Endothelial cell of umbilical vein (primary cell): Measurements from ENCODE around the gene EGFL7. TPM values are rescaled to one million over a fixed set of nuclear protein-coding genes. Genes with fewer than 3 reads are reported as not detected.

Source experiments
- BruUV-seq: library from RNA; stranded (reverse); fragments of 400-500 nt; replicated peaks from 2 replicates; lab custom pipeline; 2021; lab: Mats Ljungman, UMichigan
- CTCF ChIA-PET: fragments of 300-600, 350-600 bp; sonication (Branson Sonifier 250); formaldehyde crosslinking; loops from one replicate; lab custom pipeline; 2021; ENCODE audit warnings: antibody characterized with exemption, inconsistent platforms; lab: Charles Lee
- POLR2A ChIA-PET: fragments of 300-600, 350-600 bp; sonication (Branson Sonifier 250); formaldehyde crosslinking; loops from one replicate; lab custom pipeline; 2021; ENCODE audit warnings: antibody characterized with exemption, inconsistent platforms; lab: Charles Lee
- DNase-seq: peaks from one replicate; pipeline ENCODE4 v3.0.0-alpha.2; 2011; ENCODE audit warnings: low read depth, low spot score
- FAIRE-seq: peaks from 2 replicates; lab custom pipeline; 2011; peaks lifted over from hg19 to GRCh38; lab: Jason Lieb, UNC
- H2AFZ ChIP-seq: 2 replicates; pipeline ENCODE4 v1.6.0; 2012; ENCODE audit warnings: low read depth, low read length, control low read depth, inconsistent platforms
- H3K27ac ChIP-seq: 2 replicates; pipeline ENCODE4 v1.5.1; 2011; ENCODE audit warnings: low read depth, mild to moderate bottlenecking, control low read depth, low read length, moderate library complexity; ENCODE audit not compliant: insufficient read depth
- H3K27me3 ChIP-seq, 2 experiments: 2 replicates each; pipeline versions ENCODE4 v1.6.0 to v1.6.1; 2011; ENCODE audit warnings: low read length in 2 of 2, mixed read lengths in 1 of 2; ENCODE audit not compliant: control insufficient read depth in 2 of 2, insufficient read depth in 2 of 2
- H3K36me3 ChIP-seq, 2 experiments: 2 replicates in 1 of 2; 3 replicates in 1 of 2; pipeline ENCODE4 v1.5.1; 2011; ENCODE audit warnings: low read length in 2 of 2, mild to moderate bottlenecking in 1 of 2, moderate library complexity in 1 of 2; ENCODE audit not compliant: control insufficient read depth in 2 of 2, insufficient read depth in 2 of 2; ENCODE audit errors: extremely low read depth in 1 of 2
- H3K4me1 ChIP-seq: 3 replicates; pipeline ENCODE4 v1.5.1; 2011; ENCODE audit warnings: mild to moderate bottlenecking, low read length; ENCODE audit not compliant: control insufficient read depth, insufficient read depth; ENCODE audit errors: extremely low read depth
- H3K4me2 ChIP-seq: 2 replicates; pipeline ENCODE4 v1.6.1; 2011; ENCODE audit warnings: low read length, control low read depth, mixed read lengths; ENCODE audit not compliant: insufficient read depth
- H3K4me3 ChIP-seq, 3 experiments: fragments of 200-600 bp in 1 of 3; sonication (generic), shearing (Covaris generic) in 1 of 3; replicated peaks in 1 of 3; 2 replicates each; pipeline ENCODE4 v1.5.1; 2011 to 2016; ENCODE audit warnings: control low read depth in 3 of 3, low read length in 3 of 3, mild to moderate bottlenecking in 2 of 3, inconsistent platforms in 1 of 3, low read depth in 1 of 3, moderate library complexity in 1 of 3; ENCODE audit not compliant: insufficient read depth in 1 of 3
- H3K79me2 ChIP-seq: 2 replicates; pipeline ENCODE4 v1.6.0; 2012; ENCODE audit warnings: low read length, inconsistent platforms; ENCODE audit not compliant: control insufficient read depth, insufficient read depth
- H3K9ac ChIP-seq: replicated peaks from 2 replicates; pipeline ENCODE3; 2011; ENCODE audit warnings: low read length, control low read depth; ENCODE audit not compliant: insufficient read depth; ENCODE audit errors: extremely low read depth
- H3K9me1 ChIP-seq: replicated peaks from 3 replicates; pipeline ENCODE4 v1.6.0; 2011; ENCODE audit warnings: mild to moderate bottlenecking, low read length; ENCODE audit not compliant: control insufficient read depth, insufficient read depth; ENCODE audit errors: extremely low read depth
- H3K9me3 ChIP-seq: replicated peaks from 2 replicates; pipeline ENCODE4 v1.5.1; 2012; ENCODE audit warnings: low read length, inconsistent platforms; ENCODE audit not compliant: control insufficient read depth, insufficient read depth
- H4K20me1 ChIP-seq: replicated peaks from 2 replicates; pipeline ENCODE3; 2011; ENCODE audit warnings: mild to moderate bottlenecking, low read length; ENCODE audit not compliant: control insufficient read depth, insufficient read depth; ENCODE audit errors: extremely low read depth
- EZH2 ChIP-seq: IDR thresholded peaks from 2 replicates; pipeline ENCODE4 v1.6.1; 2012; ENCODE audit warnings: borderline replicate concordance, low read depth, mild to moderate bottlenecking, moderate library complexity, low read length, inconsistent platforms; ENCODE audit not compliant: severe bottlenecking
- FOS ChIP-seq: IDR thresholded peaks from 2 replicates; pipeline ENCODE4 v1.6.1; 2011; ENCODE audit warnings: mild to moderate bottlenecking, low read length, moderate library complexity, borderline replicate concordance; ENCODE audit not compliant: insufficient read depth
- GATA2 ChIP-seq: IDR thresholded peaks from 2 replicates; pipeline ENCODE4 v1.7.0; 2011; ENCODE audit warnings: low read depth, mild to moderate bottlenecking, moderate library complexity, mixed read lengths, low read length; ENCODE audit not compliant: insufficient read length, insufficient read depth
- JUN ChIP-seq: IDR thresholded peaks from 2 replicates; pipeline ENCODE4 v1.6.1; 2011; ENCODE audit warnings: borderline replicate concordance, low read depth; ENCODE audit not compliant: insufficient read length, insufficient read depth
- MYC ChIP-seq: IDR thresholded peaks from one replicate; pipeline ENCODE4 v1.6.1; 2011; ENCODE audit warnings: mild to moderate bottlenecking, low read depth, low read length
- POLR2A ChIP-seq: IDR thresholded peaks from 2 replicates; pipeline ENCODE4 v1.6.1; 2012; ENCODE audit warnings: low read depth, mild to moderate bottlenecking, control low read depth, low read length
- POLR2AphosphoS5 ChIP-seq: IDR thresholded peaks from 2 replicates; pipeline ENCODE4 v1.6.1; 2012; ENCODE audit warnings: low read depth, mild to moderate bottlenecking, control low read depth, low read length, moderate library complexity; ENCODE audit not compliant: insufficient read depth
- dilution Hi-C: fragments of 300-500 bp; cut with MboI; formaldehyde crosslinking; loops from one replicate; pipeline ENCODE4 v1.15.0; 2019; ENCODE audit warnings: low sequenced_read_pairs; ENCODE audit not compliant: extremely low pct_ligation_motif_present
- intact Hi-C: fragments of 100-400 bp; cut with micrococcal nuclease; formaldehyde crosslinking; loops from one replicate; pipeline ENCODE4 v1.10.0; 2022
- polyA plus RNA-seq, 4 experiments: library from polyadenylated mRNA; depleted of rRNA in 3 of 4; stranded (reverse) in 3 of 4; unstranded in 1 of 4; fragments of >200 nt; gene quantifications; 2 replicates each; pipeline versions ENCODE4 v1.2.1 to v1.2.3, GENCODE V29; 2011 to 2012; ENCODE audit warnings: missing spikeins in 1 of 4
- total RNA-seq: library from RNA; stranded (reverse); gene quantifications from 2 replicates; pipeline ENCODE4 v1.2.3, GENCODE V29; 2021
- TF ChIP-seq, protein P1 (sequence below), 2 donors: IDR thresholded peaks; 1 replicate in 1 of 2; 2 replicates in 1 of 2; pipeline ENCODE4 v1.5.1; 2011; ENCODE audit warnings: low read length in 2 of 2, mild to moderate bottlenecking in 2 of 2, moderate library complexity in 2 of 2, control low read depth in 1 of 2, inconsistent platforms in 1 of 2, low read depth in 1 of 2; ENCODE audit not compliant: insufficient read depth in 1 of 2; ENCODE audit errors: extremely low read depth in 1 of 2
- TF ChIP-seq, protein P2 (sequence below): IDR thresholded peaks from 2 replicates; pipeline ENCODE4 v1.6.1; 2011; ENCODE audit not compliant: insufficient read depth, insufficient read length

The EGFL7 gene
- total and polyA plus RNA-seq, 2 donors (not counting 3 experiments of a cell fraction or from before 2014, with no cell fraction given) = 1,043 to 1,377 TPM

DNA sequence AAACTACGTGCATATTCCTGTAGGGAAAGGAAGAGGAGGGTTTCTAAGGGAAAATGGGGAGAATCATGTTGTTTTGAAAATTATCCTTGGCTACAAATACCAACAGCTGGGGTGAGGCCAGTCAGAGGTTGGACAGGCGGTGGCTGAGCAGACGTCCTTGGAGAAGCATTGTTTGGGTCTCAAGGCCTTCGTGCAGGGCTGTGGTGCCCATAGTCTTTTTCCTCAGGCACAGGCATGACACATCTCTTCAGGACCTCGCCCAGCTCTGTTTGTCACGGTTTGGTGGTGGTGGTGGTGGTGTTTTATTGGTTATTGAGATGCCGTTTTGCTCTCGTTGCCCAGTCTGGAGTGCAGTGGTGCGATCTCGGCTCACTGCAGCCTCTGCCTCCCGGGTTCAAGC lies 27.8 kb upstream of the EGFL7 start:
- no peaks in the 10 kb centered on the region for H3K9me3 ChIP-seq
- H3K4me3 ChIP-seq = no peak overlapping the region
- no peak overlapping the region for H3K4me2 ChIP-seq
- POLR2A ChIA-PET = interaction anchor here (0.7 kb wide), 2 partner anchors 8 to 155 kb away, joined by 3 to 7 read pairs; no protein-coding TSS in a partner anchor
- TF ChIP-seq, protein P1, sequence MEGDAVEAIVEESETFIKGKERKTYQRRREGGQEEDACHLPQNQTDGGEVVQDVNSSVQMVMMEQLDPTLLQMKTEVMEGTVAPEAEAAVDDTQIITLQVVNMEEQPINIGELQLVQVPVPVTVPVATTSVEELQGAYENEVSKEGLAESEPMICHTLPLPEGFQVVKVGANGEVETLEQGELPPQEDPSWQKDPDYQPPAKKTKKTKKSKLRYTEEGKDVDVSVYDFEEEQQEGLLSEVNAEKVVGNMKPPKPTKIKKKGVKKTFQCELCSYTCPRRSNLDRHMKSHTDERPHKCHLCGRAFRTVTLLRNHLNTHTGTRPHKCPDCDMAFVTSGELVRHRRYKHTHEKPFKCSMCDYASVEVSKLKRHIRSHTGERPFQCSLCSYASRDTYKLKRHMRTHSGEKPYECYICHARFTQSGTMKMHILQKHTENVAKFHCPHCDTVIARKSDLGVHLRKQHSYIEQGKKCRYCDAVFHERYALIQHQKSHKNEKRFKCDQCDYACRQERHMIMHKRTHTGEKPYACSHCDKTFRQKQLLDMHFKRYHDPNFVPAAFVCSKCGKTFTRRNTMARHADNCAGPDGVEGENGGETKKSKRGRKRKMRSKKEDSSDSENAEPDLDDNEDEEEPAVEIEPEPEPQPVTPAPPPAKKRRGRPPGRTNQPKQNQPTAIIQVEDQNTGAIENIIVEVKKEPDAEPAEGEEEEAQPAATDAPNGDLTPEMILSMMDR (IDR thresholded peaks at IDR 0.05; ENCODE audit: extremely low read depth in 1 of 2, insufficient read depth in 1 of 2, low read depth in 1 of 2, low read length in 2 of 2) = no peak
- TF ChIP-seq JUN (no peak), MYC (no peak), FOS (no peak), POLR2AphosphoS5 (no peak), POLR2A (no peak), GATA2 (no peak), EZH2 (no peak)
- TF ChIP-seq, protein P2, sequence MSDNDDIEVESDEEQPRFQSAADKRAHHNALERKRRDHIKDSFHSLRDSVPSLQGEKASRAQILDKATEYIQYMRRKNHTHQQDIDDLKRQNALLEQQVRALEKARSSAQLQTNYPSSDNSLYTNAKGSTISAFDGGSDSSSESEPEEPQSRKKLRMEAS = no peak
- no peak for DNase-seq
- H2AFZ ChIP-seq = no peak overlapping the region
- intact Hi-C loops (no loop called here), dilution Hi-C loops (no loop called here)
- no peaks in the 10 kb centered on the region for H3K9me1 ChIP-seq
- no peaks in the 10 kb centered on the region for H3K36me3 ChIP-seq
- no peak for FAIRE-seq
- CTCF ChIA-PET = interaction anchor here (1.7 to 3.7 kb wide), 3 partner anchors 37 to 150 kb away, joined by 4 to 27 read pairs (median 7); no protein-coding TSS in a partner anchor
- H4K20me1 ChIP-seq = no peaks in the 10 kb centered on the region
- no peak overlapping the region for H3K9ac ChIP-seq
- no peaks in the 10 kb centered on the region for H3K27me3 ChIP-seq
- no TSS peak for BruUV-seq
- no peaks in the 10 kb centered on the region for H3K4me1 ChIP-seq
- H3K27ac ChIP-seq = no peak overlapping the region
- H3K79me2 ChIP-seq = no peaks in the 10 kb centered on the region
